Measurements from ENCODE around the gene CD177.
"Not testable (repeated sequence)": the region's sequence is repeated elsewhere in the genome, so short reads cannot be mapped to it uniquely, and the experiment has no call there.

DNA sequence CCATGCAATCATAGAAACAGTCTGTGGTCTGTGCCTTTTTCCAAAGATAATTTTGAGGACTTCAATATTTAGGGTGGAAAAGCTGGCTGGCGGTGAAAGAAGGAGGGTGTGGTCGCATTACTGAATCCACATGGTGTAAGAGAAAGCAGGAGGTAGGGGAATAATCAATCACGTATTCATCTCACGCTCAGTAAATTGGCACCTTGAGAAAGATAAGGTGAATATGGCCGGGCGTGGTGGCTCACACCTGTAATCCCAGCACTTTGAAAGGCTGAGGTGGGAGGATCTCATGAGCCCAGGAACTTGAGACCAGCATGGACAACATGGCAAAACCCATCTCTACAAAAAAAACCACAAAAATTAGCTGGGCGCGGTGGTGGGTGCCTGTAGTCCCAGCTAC lies 3.7 kb upstream of the CD177 start:
- TF ChIP-seq, protein P1, sequence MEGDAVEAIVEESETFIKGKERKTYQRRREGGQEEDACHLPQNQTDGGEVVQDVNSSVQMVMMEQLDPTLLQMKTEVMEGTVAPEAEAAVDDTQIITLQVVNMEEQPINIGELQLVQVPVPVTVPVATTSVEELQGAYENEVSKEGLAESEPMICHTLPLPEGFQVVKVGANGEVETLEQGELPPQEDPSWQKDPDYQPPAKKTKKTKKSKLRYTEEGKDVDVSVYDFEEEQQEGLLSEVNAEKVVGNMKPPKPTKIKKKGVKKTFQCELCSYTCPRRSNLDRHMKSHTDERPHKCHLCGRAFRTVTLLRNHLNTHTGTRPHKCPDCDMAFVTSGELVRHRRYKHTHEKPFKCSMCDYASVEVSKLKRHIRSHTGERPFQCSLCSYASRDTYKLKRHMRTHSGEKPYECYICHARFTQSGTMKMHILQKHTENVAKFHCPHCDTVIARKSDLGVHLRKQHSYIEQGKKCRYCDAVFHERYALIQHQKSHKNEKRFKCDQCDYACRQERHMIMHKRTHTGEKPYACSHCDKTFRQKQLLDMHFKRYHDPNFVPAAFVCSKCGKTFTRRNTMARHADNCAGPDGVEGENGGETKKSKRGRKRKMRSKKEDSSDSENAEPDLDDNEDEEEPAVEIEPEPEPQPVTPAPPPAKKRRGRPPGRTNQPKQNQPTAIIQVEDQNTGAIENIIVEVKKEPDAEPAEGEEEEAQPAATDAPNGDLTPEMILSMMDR (IDR thresholded peaks at IDR 0.05) = not testable (repeated sequence)
- TF ChIP-seq POLR2A (IDR thresholded peaks at IDR 0.05; ENCODE audit: low read depth) = not testable (repeated sequence)
